Measurements from ENCODE around the gene MYO3B.

- no peak for TF ChIP-seq CTCF (IDR thresholded peaks at IDR 0.05; ENCODE audit: insufficient read depth, low read length, poor library complexity, severe bottlenecking)
- TF ChIP-seq EZH2phosphoT487 (conservative IDR thresholded peaks at IDR 0.05; ENCODE audit: low read length): no peak
Measured at GRCh38 chr2:170354388-170354787, 176.4 kb downstream of the MYO3B start.

Data from SU-DHL-6 (cell line).